ENCODE measurements around the gene MICAL2.
A peak's percentile ranks its signal among the peaks of the same experiment; 100 is the strongest.

The MICAL2 gene

GRCh38 chr11:12090061-12090591, 20.3 kb upstream of the MICAL2 start:
- no peak for TF ChIP-seq CTCF (IDR thresholded peaks at IDR 0.05; ENCODE audit: low read depth, low read length)
- no peak for DNase-seq (ENCODE audit: low read depth, low spot score)
- no peak overlapping the region for H3K4me3 ChIP-seq (ENCODE audit: low read depth, low read length)
- in situ Hi-C loops (cut with HindIII; ENCODE audit: low sequenced_read_pairs): no loop called here

DNA sequence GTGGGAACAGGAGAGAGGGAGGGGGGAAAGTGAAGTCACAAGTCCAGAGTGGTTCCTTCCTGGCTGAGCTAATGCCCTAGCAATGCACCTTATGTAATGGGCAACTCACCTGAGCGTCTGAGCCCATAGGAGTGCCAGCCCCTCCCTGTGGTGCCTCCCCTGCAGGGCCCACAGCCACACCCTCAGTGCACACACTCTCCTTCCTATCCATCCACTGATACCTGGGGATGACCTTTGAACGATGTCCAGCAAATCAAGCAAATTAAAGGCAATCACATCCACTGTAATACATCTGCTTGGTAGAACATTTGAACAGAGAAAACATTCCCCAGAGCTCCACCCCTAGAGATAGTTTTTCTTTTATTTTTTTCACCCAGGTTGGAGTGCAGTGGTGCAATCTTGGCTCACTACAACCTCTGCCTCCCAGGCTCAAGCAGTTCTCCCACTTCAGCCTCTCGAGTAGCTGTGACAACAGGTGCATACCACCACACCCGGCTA, 19.6 kb upstream of the MICAL2 start:
- no peak for DNase-seq (ENCODE audit: low read depth, low spot score)
- TF ChIP-seq CTCF (IDR thresholded peaks at IDR 0.05; ENCODE audit: low read depth, low read length): no peak
- no peak overlapping the region for H3K4me3 ChIP-seq (ENCODE audit: low read depth, low read length)
- in situ Hi-C loops (cut with HindIII; ENCODE audit: low sequenced_read_pairs): no loop called here

DNA sequence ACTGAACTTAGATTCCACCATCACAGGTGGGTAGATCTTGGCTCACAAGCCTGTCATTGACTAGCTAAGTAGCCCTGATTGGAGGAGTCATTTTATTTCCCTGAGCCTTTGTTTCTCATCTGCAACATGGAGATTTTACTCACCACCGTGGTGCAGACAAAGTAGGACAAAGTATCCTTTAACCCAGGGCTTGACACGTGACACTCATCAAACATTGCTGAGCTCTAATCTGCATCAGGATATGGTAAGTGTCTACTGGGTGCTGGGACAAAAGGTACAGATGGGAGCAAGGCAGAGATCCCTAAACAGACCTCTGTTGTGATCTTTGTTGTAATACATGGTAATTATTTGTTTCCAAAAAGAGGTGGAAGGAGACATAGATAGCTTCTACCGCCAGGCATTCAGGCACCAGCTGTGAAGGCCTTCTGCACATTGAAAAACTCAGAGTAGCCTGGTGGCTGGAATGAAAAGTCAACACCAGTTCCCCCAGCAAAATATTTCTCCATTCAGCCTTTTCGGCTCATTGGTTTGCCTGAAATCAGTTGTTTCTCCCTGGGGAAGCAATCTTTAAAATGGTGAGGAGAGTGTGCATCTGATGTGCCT, 18.3 kb upstream of the MICAL2 start:
- DNase-seq (ENCODE audit: low read depth, low spot score): no peak
- H3K4me3 ChIP-seq (ENCODE audit: low read depth, low read length): no peak overlapping the region
- in situ Hi-C loops (cut with HindIII; ENCODE audit: low sequenced_read_pairs): no loop called here
- TF ChIP-seq CTCF (IDR thresholded peaks at IDR 0.05; ENCODE audit: low read depth, low read length): peak; percentile 25

DNA sequence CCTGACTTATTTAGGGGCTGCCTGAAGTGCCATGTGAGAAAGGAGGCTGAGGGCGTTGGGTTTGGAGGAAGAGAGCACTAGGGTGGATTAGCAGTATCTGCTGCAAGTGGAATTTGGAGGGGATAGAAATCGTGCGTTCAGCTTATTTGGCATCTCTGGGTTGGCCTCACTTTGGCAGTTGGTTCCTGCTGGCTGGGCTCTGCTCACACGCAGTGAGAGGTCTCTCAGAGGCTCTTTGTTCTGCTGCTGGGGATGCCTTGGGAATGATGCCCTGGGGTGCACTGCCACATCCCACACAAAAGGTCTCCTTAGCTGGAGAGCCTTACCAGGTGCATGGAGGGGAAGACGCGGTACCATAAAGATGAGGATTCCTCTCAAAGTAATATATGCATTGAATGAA, 17.7 kb upstream of the MICAL2 start:
- no peak for TF ChIP-seq CTCF (IDR thresholded peaks at IDR 0.05; ENCODE audit: low read depth, low read length)
- DNase-seq (ENCODE audit: low read depth, low spot score): no peak
- H3K4me3 ChIP-seq (ENCODE audit: low read depth, low read length): no peak overlapping the region
- in situ Hi-C loops (cut with HindIII; ENCODE audit: low sequenced_read_pairs): no loop called here

DNA sequence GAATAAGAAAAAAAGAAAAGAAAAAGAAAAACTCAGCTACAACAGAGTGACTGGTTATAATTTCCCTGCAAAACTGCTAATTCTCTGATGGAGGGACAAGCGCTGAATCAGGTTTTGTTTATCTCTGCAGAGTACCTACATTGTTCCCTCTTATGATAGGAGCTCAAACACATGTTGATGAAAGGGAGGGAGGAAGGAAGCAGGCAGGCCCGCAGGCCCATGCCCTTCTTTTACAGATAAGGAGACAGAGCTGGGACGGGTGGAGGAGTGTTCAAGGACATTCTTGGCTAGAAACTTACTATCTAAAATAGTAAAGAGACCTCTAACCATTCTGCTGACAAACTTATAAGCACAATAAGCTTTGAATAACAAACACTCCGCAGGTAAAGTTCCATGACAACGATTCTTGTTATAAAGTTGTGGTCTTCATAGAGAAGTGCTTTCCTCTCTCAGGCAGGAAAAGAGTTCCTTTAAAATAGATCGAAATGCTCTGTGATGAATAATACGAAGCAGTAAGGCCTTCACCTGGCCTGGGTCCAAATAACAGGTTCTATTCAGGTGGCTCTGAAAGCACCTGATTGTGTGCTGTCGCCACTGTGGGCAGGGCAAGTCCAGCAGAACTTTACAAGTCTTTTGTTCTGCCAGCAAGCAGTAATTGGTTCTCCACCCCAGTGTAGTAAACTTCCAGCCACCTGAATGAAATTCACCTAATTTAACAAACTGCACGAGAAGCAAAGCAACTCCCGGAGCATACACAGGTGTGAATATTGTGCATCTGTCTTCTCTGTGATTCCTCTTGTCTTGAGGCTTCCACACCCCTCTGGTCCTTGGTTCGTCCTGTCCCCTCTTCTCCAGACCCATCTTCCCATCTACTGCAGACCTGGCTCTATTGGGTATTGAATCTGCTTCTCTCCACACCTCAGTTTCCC, 15.3 kb upstream of the MICAL2 start:
- no peak for DNase-seq (ENCODE audit: low read depth, low spot score)
- in situ Hi-C loops (cut with HindIII; ENCODE audit: low sequenced_read_pairs): no loop called here
- TF ChIP-seq CTCF (IDR thresholded peaks at IDR 0.05; ENCODE audit: low read depth, low read length): no peak
- H3K4me3 ChIP-seq (ENCODE audit: low read depth, low read length): no peak overlapping the region

GRCh38 chr11:12097219-12097618, 13.2 kb upstream of the MICAL2 start:
- no peak overlapping the region for H3K4me3 ChIP-seq (ENCODE audit: low read depth, low read length)
- TF ChIP-seq CTCF (IDR thresholded peaks at IDR 0.05; ENCODE audit: low read depth, low read length): no peak
- in situ Hi-C loops (cut with HindIII; ENCODE audit: low sequenced_read_pairs): no loop called here
- DNase-seq (ENCODE audit: low read depth, low spot score): no peak
